Measurements from ENCODE around the gene RTL10. TPM values are rescaled to one million over a fixed set of nuclear protein-coding genes. Genes with fewer than 3 reads are reported as not detected.

RTL10 gene
- total and polyA plus RNA-seq, 2 of the 8 experiments (the other 6 are each of a cell fraction or from before 2014, with no cell fraction given), result 11.5 to 18.8 TPM

DNA sequence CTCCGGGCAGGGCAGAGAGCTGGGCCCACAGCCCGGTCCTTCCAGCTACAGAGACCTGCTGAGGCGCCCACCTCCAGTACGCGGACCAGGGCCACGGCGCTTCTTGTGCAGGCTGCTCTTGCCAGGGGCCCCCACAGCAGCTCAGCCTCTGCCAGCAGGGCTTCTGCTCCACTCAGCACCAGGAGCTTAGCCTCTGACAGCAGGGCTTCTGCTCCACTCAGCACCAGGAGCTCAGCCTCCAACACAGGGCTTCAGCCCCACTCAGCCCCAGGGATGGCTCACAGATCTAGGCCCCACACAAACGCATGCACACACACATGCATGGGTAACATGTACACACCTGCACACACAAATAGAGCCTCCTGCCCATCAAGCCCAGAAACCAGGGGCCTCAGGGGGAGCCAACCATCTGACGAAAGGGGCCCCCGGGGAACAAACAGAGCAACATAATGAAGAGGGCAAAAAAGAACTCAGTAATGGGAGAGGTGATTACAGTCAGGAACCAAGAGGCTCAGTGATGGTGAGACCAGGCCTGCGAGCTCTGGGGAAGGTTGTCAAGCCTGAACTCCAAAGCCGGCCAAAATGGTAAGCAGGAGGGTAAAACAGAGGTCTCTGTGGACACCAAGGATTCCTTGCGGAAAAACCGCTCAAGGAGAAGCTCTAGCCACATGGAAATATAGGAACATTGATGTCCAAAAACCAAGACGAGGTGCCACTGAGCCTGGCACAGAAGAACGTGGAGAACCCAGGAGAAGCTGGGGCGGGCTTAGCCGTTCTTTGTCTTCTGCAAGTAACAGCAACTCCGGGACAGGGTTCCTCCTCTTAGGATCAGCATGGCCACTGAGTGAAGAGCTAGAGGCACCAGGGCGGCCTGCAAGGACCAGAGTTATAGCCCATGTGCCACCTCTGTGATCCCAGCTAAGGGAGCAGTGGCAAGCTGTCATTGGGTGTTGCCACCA is 46.5 kb downstream of the RTL10 start:
- no peak overlapping the region for H2BK15ac ChIP-seq (ENCODE audit: low read length)
- no peak overlapping the region for H4K91ac ChIP-seq (replicated peaks; ENCODE audit: insufficient read length, low read length)
- TF ChIP-seq SRF (IDR thresholded peaks at IDR 0.05; ENCODE audit: low read depth, low read length) (no peak), POU5F1 (IDR thresholded peaks at IDR 0.05; ENCODE audit: low read depth, low read length) (no peak), JUN (IDR thresholded peaks at IDR 0.05; ENCODE audit: low read depth, low read length) (no peak), TAF1 (IDR thresholded peaks at IDR 0.05; ENCODE audit: low read depth, low read length) (no peak), SIRT6 (IDR thresholded peaks at IDR 0.05; ENCODE audit: low read length) (no peak)
- H3K4me3 ChIP-seq (ENCODE audit: extremely low read depth in 1 of 4, insufficient read depth in 2 of 4, low read depth in 3 of 4, low read length in 4 of 4), result no peak overlapping the region
- H3K18ac ChIP-seq (ENCODE audit: extremely low read depth, low read length), result no peak overlapping the region
- ChIA-PET CTCF (ENCODE audit: partially characterized antibody) (interaction anchor here (0.6 to 3.2 kb wide), 12 partner anchors 9 to 139 kb away, joined by 3 to 12 read pairs (median 4); no protein-coding TSS in a partner anchor), POLR2A (ENCODE audit: partially characterized antibody) (no interaction called here)
- H3K79me2 ChIP-seq (ENCODE audit: control insufficient read depth in 1 of 2, insufficient read depth in 2 of 2, low read length in 2 of 2), result no peaks in the 10 kb centered on the region
- H3K79me1 ChIP-seq (ENCODE audit: low read depth, low read length), result no peaks in the 10 kb centered on the region
- no peak overlapping the region for H3K27ac ChIP-seq (ENCODE audit: low read depth, low read length)
- peaks cover 0 to 3% of the 10 kb centered on the region in 2 experiments for H4K20me1 ChIP-seq (replicated peaks in 1 of 2; ENCODE audit: control insufficient read depth in 1 of 2, insufficient read depth in 2 of 2, low read length in 2 of 2)
- H3K23me2 ChIP-seq (ENCODE audit: low read depth, low read length), result no peaks in the 10 kb centered on the region
- no peaks in the 10 kb centered on the region for H3K36me3 ChIP-seq (ENCODE audit: control insufficient read depth in 2 of 4, insufficient read depth in 4 of 4, low read length in 3 of 4)
- no peak overlapping the region for H3K4me2 ChIP-seq (ENCODE audit: insufficient read depth in 1 of 2, low read depth in 2 of 2, low read length in 2 of 2)
- H2BK12ac ChIP-seq (ENCODE audit: low read depth, low read length), result no peak overlapping the region
- no peak overlapping the region for H2BK5ac ChIP-seq (ENCODE audit: low read depth, low read length)
- no peak overlapping the region for H2AFZ ChIP-seq (ENCODE audit: low read length)
- no peaks in the 10 kb centered on the region for H3K9me3 ChIP-seq (ENCODE audit: insufficient read depth in 2 of 2, low read depth in 1 of 2, low read length in 1 of 2)
- H4K8ac ChIP-seq (ENCODE audit: extremely low read depth, insufficient read depth, low read length), result no peak overlapping the region; the same call in 1 of the 2 replicates
- DNase-seq (ENCODE audit: low read depth in 1 of 2, low spot score in 2 of 2) (no peak), FAIRE-seq (no peak)
- H3K4me1 ChIP-seq (replicated peaks in 1 of 4; ENCODE audit: control insufficient read depth in 3 of 4, insufficient read depth in 4 of 4, low read length in 3 of 4), result no peaks in the 10 kb centered on the region; a peak in 1 of 7 replicates
- no peak overlapping the region for H3K4ac ChIP-seq (replicated peaks; ENCODE audit: insufficient read length, low read depth, low read length)
- no peaks in the 10 kb centered on the region for H3K27me3 ChIP-seq (replicated peaks in 1 of 4; ENCODE audit: control insufficient read depth in 3 of 4, extremely low read depth in 1 of 4, insufficient read depth in 3 of 4, low read length in 3 of 4)
- no peak overlapping the region for H3K9ac ChIP-seq (replicated peaks in 1 of 4; ENCODE audit: extremely low read depth in 1 of 4, low read depth in 3 of 4, low read length in 3 of 4)
- WGBS, 2 experiments (ENCODE audit: extremely low coverage in 1 of 2, insufficient coverage in 1 of 2, insufficient read length in 1 of 2, insufficient replicate concordance in 2 of 2, low coverage in 1 of 2, low lambda C conversion rate in 2 of 2, missing lambda C conversion rate in 1 of 2), result 91% methylated on average over 19 of the region's 20 CpGs; no CpG with 5 or more reads in 1 of the 2 experiments
- H4K5ac ChIP-seq (ENCODE audit: insufficient read length, low read depth, low read length), result no peak overlapping the region
- no peak overlapping the region for H3K14ac ChIP-seq (ENCODE audit: insufficient read length)
- no peak overlapping the region for H3K56ac ChIP-seq (replicated peaks; ENCODE audit: insufficient read length, low read depth, low read length)
- no peak overlapping the region for H2AK5ac ChIP-seq (ENCODE audit: low read depth, low read length)
- no peak overlapping the region for H2BK20ac ChIP-seq (ENCODE audit: low read length)
- no peak overlapping the region for H3K23ac ChIP-seq (ENCODE audit: insufficient read length)
- H2BK120ac ChIP-seq (replicated peaks; ENCODE audit: low read depth, low read length), result no peak overlapping the region
